GM23248 (cell line): ENCODE data around the gene GLRX.

Experiments
- EZH2 ChIP-seq: fragments of 200-600 bp; sonication (generic); IDR thresholded peaks from 2 replicates; pipeline ENCODE4 v1.6.1; 2018; ENCODE audit warnings: antibody characterized with exemption, mild to moderate bottlenecking; ENCODE audit not compliant: insufficient read depth, poor library complexity, severe bottlenecking
- EZH2phosphoT487 ChIP-seq: fragments of 200-600 bp; sonication (generic); IDR thresholded peaks from 2 replicates; pipeline ENCODE4 v1.6.1; 2018; ENCODE audit warnings: antibody characterized with exemption, moderate library complexity, mild to moderate bottlenecking, low read depth; ENCODE audit not compliant: insufficient read depth

DNA sequence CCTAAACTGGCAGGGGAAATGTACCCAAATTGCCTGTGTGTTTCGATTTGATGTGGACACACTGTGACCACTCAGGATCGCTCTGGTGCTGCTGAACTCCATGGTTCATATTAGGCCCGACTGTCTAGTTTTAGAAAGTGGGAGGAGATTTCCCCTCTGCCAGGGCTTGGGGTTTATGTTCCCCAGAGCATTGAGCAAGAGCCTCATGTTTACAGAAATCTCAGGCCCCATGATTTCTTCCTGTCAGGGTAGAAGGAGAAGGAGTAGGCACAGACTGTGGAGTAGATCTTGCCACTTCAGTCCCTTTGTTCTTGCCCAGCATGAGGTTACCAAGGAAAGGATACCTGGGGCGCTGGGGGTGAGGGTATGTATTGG is 40.8 kb upstream of the GLRX start:
- no peak for TF ChIP-seq EZH2phosphoT487
- TF ChIP-seq EZH2, result no peak
